Ovary (tissue), 3 donors: Measurements from ENCODE around the gene PTPRO.

Experiments used
- EP300 ChIP-seq: sonication (generic); formaldehyde crosslinking; IDR thresholded peaks from one replicate; pipeline ENCODE4 v1.6.1; 2017; ENCODE audit warnings: antibody characterized with exemption
- TF ChIP-seq, protein P1 (sequence below), 3 donors: fragments of 450-650 bp in 2 of 3; fragments of 200-600 bp in 1 of 3; IDR thresholded peaks; one replicate each; pipeline versions ENCODE4 v1.5.1 to v1.8.0; 2016 to 2022; ENCODE audit warnings: antibody characterized with exemption in 3 of 3, mild to moderate bottlenecking in 1 of 3
- donor health status: DM: no; HTN: no; CAD: no.

DNA sequence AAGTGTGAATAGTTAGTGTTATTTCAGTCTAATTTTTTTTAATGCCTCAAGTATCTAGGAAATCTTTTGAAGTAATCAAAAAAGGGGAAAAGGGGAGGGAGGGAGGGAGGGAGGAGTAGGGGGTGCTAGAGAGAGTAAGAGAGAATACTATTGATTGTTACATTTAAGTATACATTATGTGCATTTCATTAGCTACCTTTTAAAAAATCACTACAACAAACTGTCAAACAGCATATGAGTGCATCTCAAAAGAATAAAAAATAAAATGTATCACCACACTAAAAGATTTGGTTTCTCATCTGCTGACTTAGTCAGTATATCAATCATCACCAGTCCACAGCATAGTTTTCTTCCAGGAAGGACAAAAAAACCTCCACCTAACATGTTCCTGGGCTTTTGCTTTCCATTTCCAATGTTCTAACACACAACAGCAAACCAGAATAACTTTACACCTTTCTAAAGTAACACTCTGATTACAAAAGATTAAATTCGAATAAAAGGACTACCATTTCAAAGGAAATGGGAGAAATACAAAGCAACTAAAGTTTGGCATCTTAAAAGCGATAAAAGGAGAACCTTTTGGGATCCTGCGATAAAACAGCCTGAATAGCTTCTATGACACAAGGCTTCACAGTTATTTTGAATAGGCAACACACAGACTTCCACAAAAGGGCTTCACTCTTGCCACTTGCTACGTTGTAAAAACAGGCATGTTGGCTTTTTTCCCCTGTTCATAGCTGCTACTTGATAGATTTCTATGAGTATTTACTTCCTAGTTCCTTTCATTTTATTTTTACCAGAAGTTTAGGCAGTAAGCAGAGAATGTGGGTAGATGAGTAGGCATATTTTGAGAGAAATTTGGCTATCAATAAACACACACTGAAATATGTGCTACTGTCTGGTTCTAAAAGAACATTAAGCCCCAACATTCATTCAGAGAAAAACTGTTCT is 306.0 kb downstream of the PTPRO start:
- TF ChIP-seq, protein P1, sequence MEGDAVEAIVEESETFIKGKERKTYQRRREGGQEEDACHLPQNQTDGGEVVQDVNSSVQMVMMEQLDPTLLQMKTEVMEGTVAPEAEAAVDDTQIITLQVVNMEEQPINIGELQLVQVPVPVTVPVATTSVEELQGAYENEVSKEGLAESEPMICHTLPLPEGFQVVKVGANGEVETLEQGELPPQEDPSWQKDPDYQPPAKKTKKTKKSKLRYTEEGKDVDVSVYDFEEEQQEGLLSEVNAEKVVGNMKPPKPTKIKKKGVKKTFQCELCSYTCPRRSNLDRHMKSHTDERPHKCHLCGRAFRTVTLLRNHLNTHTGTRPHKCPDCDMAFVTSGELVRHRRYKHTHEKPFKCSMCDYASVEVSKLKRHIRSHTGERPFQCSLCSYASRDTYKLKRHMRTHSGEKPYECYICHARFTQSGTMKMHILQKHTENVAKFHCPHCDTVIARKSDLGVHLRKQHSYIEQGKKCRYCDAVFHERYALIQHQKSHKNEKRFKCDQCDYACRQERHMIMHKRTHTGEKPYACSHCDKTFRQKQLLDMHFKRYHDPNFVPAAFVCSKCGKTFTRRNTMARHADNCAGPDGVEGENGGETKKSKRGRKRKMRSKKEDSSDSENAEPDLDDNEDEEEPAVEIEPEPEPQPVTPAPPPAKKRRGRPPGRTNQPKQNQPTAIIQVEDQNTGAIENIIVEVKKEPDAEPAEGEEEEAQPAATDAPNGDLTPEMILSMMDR (IDR thresholded peaks at IDR 0.05), result no peak
- no peak for TF ChIP-seq EP300
